Muscle of leg (tissue), 11 donors: Measurements from ENCODE around the gene CISTR. TPM values are rescaled to one million over a fixed set of nuclear protein-coding genes. Genes with fewer than 3 reads are reported as not detected.
"Not testable (repeated sequence)": the region's sequence is repeated elsewhere in the genome, so short reads cannot be mapped to it uniquely, and the experiment has no call there.

Experiments
- DNase-seq: peaks from one replicate; pipeline ENCODE4 v3.0.0; 2013
- H3K27ac ChIP-seq: one replicate; pipeline ENCODE4 v1.5.1; 2013; ENCODE audit warnings: mild to moderate bottlenecking, low read length, control low read depth
- H3K27me3 ChIP-seq: one replicate; pipeline ENCODE4 v1.6.1; 2013; ENCODE audit warnings: low read length; ENCODE audit not compliant: control insufficient read depth, insufficient read depth
- H3K36me3 ChIP-seq: one replicate; pipeline ENCODE4 v1.6.1; 2013; ENCODE audit warnings: low read length; ENCODE audit not compliant: control insufficient read depth, insufficient read depth
- H3K4me1 ChIP-seq: one replicate; pipeline ENCODE4 v1.6.1; 2013; ENCODE audit warnings: low read length; ENCODE audit not compliant: control insufficient read depth, insufficient read depth
- H3K4me3 ChIP-seq: one replicate; pipeline ENCODE4 v1.5.1; 2013; ENCODE audit warnings: low read length, control low read depth
- H3K9me3 ChIP-seq: replicated peaks from 2 replicates; pipeline ENCODE4 v1.6.1; 2013; ENCODE audit warnings: low read depth, low read length; ENCODE audit not compliant: control insufficient read depth
- WGBS: methylation state at CpG from one replicate; pipeline ENCODE4 v1.1.5; 2013; ENCODE audit warnings: missing lambda C conversion rate; ENCODE audit not compliant: insufficient coverage; 5-methylcytosine and 5-hydroxymethylcytosine counted together
- polyA plus RNA-seq, 8 donors: library from polyadenylated mRNA; unstranded; fragments of 120-200 nt; gene quantifications; one replicate each; pipeline versions ENCODE4 v1.2.1 to v1.2.3, GENCODE V29; 2013; ENCODE audit warnings: inconsistent platforms in 1 of 8, low replicate concordance in 1 of 8; ENCODE audit not compliant: insufficient read length in 8 of 8, insufficient read depth in 1 of 8
- total RNA-seq: library from RNA; stranded (reverse); fragments of 120-200 nt; gene quantifications from one replicate; pipeline ENCODE4 v1.2.4, GENCODE V29; 2013

Gene CISTR
- total and polyA plus RNA-seq, 9 donors, result not detected

GRCh38 chr12:53765891-53766290 is 14.1 kb upstream of the CISTR start:
- H3K9me3 ChIP-seq, result no peaks in the 10 kb centered on the region
- H3K27me3 ChIP-seq, result peaks cover 23% of the 10 kb centered on the region
- H3K27ac ChIP-seq, result no peak overlapping the region
- H3K4me1 ChIP-seq, result no peaks in the 10 kb centered on the region
- no peaks in the 10 kb centered on the region for H3K36me3 ChIP-seq
- no peak for DNase-seq
- 14% methylated on average over 1 of the region's 2 CpGs for WGBS
- H3K4me3 ChIP-seq, result no peak overlapping the region

- no peak overlapping the region for H3K27ac ChIP-seq
- WGBS, result no CpG with 5 or more reads among the region's 4 CpGs
- no peak overlapping the region for H3K4me3 ChIP-seq
- peaks cover 35% of the 10 kb centered on the region for H3K27me3 ChIP-seq
- no peaks in the 10 kb centered on the region for H3K36me3 ChIP-seq
- no peaks in the 10 kb centered on the region for H3K9me3 ChIP-seq
- DNase-seq, result no peak
- H3K4me1 ChIP-seq, result no peaks in the 10 kb centered on the region
Measured at GRCh38 chr12:53764615-53765014, 12.8 kb upstream of the CISTR start.

- H3K27ac ChIP-seq, DNase-seq, H3K36me3 ChIP-seq, H3K4me3 ChIP-seq, H3K9me3 ChIP-seq, H3K4me1 ChIP-seq: not testable (repeated sequence)
- peaks cover 48% of the 10 kb centered on the region for H3K27me3 ChIP-seq
- 88% methylated on average over 2 of the region's 3 CpGs for WGBS
Measured at GRCh38 chr12:53762793-53763192, 11.0 kb upstream of the CISTR start.

- Histone ChIP-seq H3K27me3 (peaks cover 56% of the 10 kb centered on the region), H3K9me3 (no peaks in the 10 kb centered on the region), H3K4me1 (peaks cover 8% of the 10 kb centered on the region), H3K27ac (no peak overlapping the region), H3K36me3 (no peaks in the 10 kb centered on the region), H3K4me3 (no peak overlapping the region)
- no peak for DNase-seq
Measured at GRCh38 chr12:53761306-53761705, 9.5 kb upstream of the CISTR start.

- H3K4me1 ChIP-seq, result peaks cover 14% of the 10 kb centered on the region
- peaks cover 62% of the 10 kb centered on the region for H3K27me3 ChIP-seq
- 63% methylated on average over 1 of the region's 2 CpGs for WGBS
- H3K36me3 ChIP-seq, result no peaks in the 10 kb centered on the region
- H3K27ac ChIP-seq, result no peak overlapping the region
- DNase-seq, result no peak
- no peak overlapping the region for H3K4me3 ChIP-seq
- no peaks in the 10 kb centered on the region for H3K9me3 ChIP-seq
Measured at GRCh38 chr12:53759261-53759660, 7.5 kb upstream of the CISTR start.

- Histone ChIP-seq H3K4me3 (no peak overlapping the region), H3K4me1 (peaks cover 16% of the 10 kb centered on the region), H3K9me3 (no peaks in the 10 kb centered on the region), H3K36me3 (no peaks in the 10 kb centered on the region), H3K27me3 (peaks cover 63% of the 10 kb centered on the region), H3K27ac (no peak overlapping the region)
- WGBS, result 19% methylated on average over 8 of the region's 8 CpGs
- DNase-seq, result no peak
Measured at GRCh38 chr12:53758730-53759103, 6.9 kb upstream of the CISTR start.

GRCh38 chr12:53758081-53758729 is 6.4 kb upstream of the CISTR start:
- Histone ChIP-seq H3K36me3 (no peaks in the 10 kb centered on the region), H3K9me3 (no peaks in the 10 kb centered on the region), H3K4me3 (no peak overlapping the region), H3K4me1 (peaks cover 16% of the 10 kb centered on the region), H3K27me3 (peaks cover 67% of the 10 kb centered on the region), H3K27ac (no peak overlapping the region)
- WGBS, result 41% methylated on average over 3 of the region's 7 CpGs
- no peak for DNase-seq

GRCh38 chr12:53757101-53757770 is 5.5 kb upstream of the CISTR start:
- peak; percentile 83 for DNase-seq
- 2% methylated on average over 13 of the region's 17 CpGs for WGBS
- Histone ChIP-seq H3K27ac (no peak overlapping the region), H3K4me1 (peaks cover 16% of the 10 kb centered on the region), H3K27me3 (peaks cover 74% of the 10 kb centered on the region), H3K36me3 (no peaks in the 10 kb centered on the region), H3K9me3 (no peaks in the 10 kb centered on the region), H3K4me3 (no peak overlapping the region)

GRCh38 chr12:53756300-53757100 is 4.7 kb upstream of the CISTR start:
- Histone ChIP-seq H3K27ac (no peak overlapping the region), H3K36me3 (no peaks in the 10 kb centered on the region), H3K4me3 (no peak overlapping the region), H3K9me3 (no peaks in the 10 kb centered on the region), H3K4me1 (peaks cover 22% of the 10 kb centered on the region), H3K27me3 (peaks cover 81% of the 10 kb centered on the region)
- 61% methylated on average over 3 of the region's 5 CpGs for WGBS
- peak; percentile 35 for DNase-seq

GRCh38 chr12:53755893-53756292 is 4.1 kb upstream of the CISTR start:
- H3K36me3 ChIP-seq, result no peaks in the 10 kb centered on the region
- peaks cover 24% of the 10 kb centered on the region for H3K4me1 ChIP-seq
- no CpG with 5 or more reads among the region's 3 CpGs for WGBS
- H3K27ac ChIP-seq, result no peak overlapping the region
- no peak for DNase-seq
- H3K4me3 ChIP-seq, result no peak overlapping the region
- no peaks in the 10 kb centered on the region for H3K9me3 ChIP-seq
- peaks cover 81% of the 10 kb centered on the region for H3K27me3 ChIP-seq
